Renal cortex interstitium (tissue), 11 donors: Measurements from ENCODE around the gene KCNK3. TPM values are rescaled to one million over a fixed set of nuclear protein-coding genes. Genes with fewer than 3 reads are reported as not detected.
"Not testable (repeated sequence)": the region's sequence is repeated elsewhere in the genome, so short reads cannot be mapped to it uniquely, and the experiment has no call there.

Experiments used
- DNase-seq, 11 donors: peaks; one replicate each; pipeline ENCODE4 v3.0.0-alpha.2; 2013; ENCODE audit warnings: low read depth in 9 of 11, low spot score in 4 of 11; ENCODE audit errors: extremely low read depth in 1 of 11
- polyA plus RNA-seq, 3 donors: library from polyadenylated mRNA; unstranded; fragments of 120-200 nt; gene quantifications; one replicate each; pipeline ENCODE4 v1.2.1, GENCODE V29; 2013; ENCODE audit not compliant: insufficient read length in 3 of 3

The KCNK3 gene
- polyA plus RNA-seq, 3 donors, result 1.3 to 9.3 (median 3.3) TPM

GRCh38 chr2:26655611-26656195, 36.8 kb upstream of the KCNK3 start:
- DNase-seq, result no peak

- no peak for DNase-seq
These were observed 35.3 kb upstream of the KCNK3 start for GRCh38 chr2:26657265-26657664.

GRCh38 chr2:26658691-26659346, 33.7 kb upstream of the KCNK3 start:
- DNase-seq, result no peak

- no peak for DNase-seq
These were observed 32.1 kb upstream of the KCNK3 start for GRCh38 chr2:26660363-26660962.

GRCh38 chr2:26665296-26665695, 27.2 kb upstream of the KCNK3 start:
- DNase-seq, result not testable (repeated sequence)

GRCh38 chr2:26666671-26667070, 25.9 kb upstream of the KCNK3 start:
- no peak for DNase-seq

GRCh38 chr2:26668041-26668440, 24.5 kb upstream of the KCNK3 start:
- DNase-seq, result no peak

GRCh38 chr2:26668856-26669750, 23.4 kb upstream of the KCNK3 start:
- DNase-seq, result no peak

- no peak for DNase-seq
These were observed 22.4 kb upstream of the KCNK3 start for GRCh38 chr2:26670171-26670570.

- no peak for DNase-seq
These were observed 21.5 kb upstream of the KCNK3 start for GRCh38 chr2:26670931-26671460.

GRCh38 chr2:26671691-26672090, 20.8 kb upstream of the KCNK3 start:
- DNase-seq, result no peak

- DNase-seq, result peak in 2 of 11 donors; percentile 26 to 33
These were observed 20.3 kb upstream of the KCNK3 start for GRCh38 chr2:26672112-26672817.

- DNase-seq, result no peak
These were observed 19.6 kb upstream of the KCNK3 start for GRCh38 chr2:26672818-26673393.

GRCh38 chr2:26674002-26674751, 18.3 kb upstream of the KCNK3 start:
- DNase-seq, result no peak

- DNase-seq, result no peak
These were observed 17.8 kb upstream of the KCNK3 start for GRCh38 chr2:26674771-26675170.

GRCh38 chr2:26675651-26676255, 16.8 kb upstream of the KCNK3 start:
- no peak for DNase-seq

- DNase-seq, result no peak
These were observed 14.5 kb upstream of the KCNK3 start for GRCh38 chr2:26678035-26678434.
